Umbilical cord (tissue), 2 donors: Measurements from ENCODE around the gene RPS26. TPM values are rescaled to one million over a fixed set of nuclear protein-coding genes. Genes with fewer than 3 reads are reported as not detected.
"Not testable (repeated sequence)": the region's sequence is repeated elsewhere in the genome, so short reads cannot be mapped to it uniquely, and the experiment has no call there.

Experiments used
- DNase-seq: peaks from one replicate; pipeline ENCODE4 v3.0.0-alpha.2; 2015; ENCODE audit warnings: low spot score
- total RNA-seq: library from RNA; depleted of rRNA; stranded (reverse); fragments of >200 nt; gene quantifications from one replicate; pipeline ENCODE4 v1.2.3, GENCODE V29; 2014; ENCODE audit warnings: low replicate concordance; ENCODE audit not compliant: insufficient read depth

Gene RPS26
- total RNA-seq, 1 donor from 2014 or later = 76.8 TPM

- peak; percentile 30 for DNase-seq
Measured at GRCh38 chr12:56021889-56022497, 19.7 kb upstream of the RPS26 start.

GRCh38 chr12:56028511-56029165 is 13.1 kb upstream of the RPS26 start:
- DNase-seq = no peak

DNA sequence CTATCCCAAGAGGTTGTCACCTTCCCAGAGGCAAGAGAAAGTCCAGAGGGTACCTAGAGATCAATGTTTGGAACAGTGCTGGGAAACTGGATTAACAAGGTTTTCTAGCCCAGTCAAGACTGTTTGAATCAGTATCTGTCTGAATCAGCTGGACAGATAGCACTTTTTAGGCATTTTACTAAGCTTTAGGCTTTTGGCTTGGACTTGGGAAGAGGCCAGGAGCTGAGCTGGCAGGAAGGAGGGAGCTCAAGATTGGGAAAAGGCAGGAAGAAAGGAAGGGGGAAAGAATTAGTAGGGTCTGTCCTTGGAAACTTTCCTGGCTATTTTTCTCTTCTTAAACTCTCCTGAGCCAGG is 12.6 kb upstream of the RPS26 start:
- DNase-seq = peak; percentile 93

DNA sequence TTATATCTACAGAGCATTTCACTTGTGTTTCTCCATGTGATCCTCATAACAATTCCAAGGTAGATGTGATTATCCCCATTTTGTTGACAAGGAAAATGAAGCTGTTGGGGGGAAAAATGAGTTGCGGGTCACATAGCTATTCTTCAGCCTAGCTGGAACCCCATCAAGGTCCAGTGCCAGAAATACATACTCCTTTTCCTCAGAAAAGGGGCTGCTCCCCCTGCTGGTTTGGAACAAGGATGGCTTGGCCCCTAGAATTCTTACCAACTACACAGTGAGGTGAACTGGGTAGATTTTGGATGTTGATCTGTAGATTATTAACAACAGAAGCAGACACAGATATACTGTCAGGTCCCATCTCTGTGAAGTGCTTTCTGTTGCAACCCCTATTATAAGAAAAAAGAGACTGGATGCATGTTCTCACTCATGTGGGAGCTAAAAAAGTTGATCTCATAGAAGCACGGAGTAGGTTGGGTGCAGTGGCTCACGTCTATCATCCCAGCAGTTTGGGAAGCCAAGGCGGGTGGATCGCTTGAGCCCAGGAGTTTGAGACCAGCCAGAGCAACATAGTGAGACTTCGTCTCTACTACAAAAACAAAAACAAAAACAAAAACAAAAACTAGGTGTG is 11.9 kb upstream of the RPS26 start:
- peak; percentile 73 for DNase-seq

DNA sequence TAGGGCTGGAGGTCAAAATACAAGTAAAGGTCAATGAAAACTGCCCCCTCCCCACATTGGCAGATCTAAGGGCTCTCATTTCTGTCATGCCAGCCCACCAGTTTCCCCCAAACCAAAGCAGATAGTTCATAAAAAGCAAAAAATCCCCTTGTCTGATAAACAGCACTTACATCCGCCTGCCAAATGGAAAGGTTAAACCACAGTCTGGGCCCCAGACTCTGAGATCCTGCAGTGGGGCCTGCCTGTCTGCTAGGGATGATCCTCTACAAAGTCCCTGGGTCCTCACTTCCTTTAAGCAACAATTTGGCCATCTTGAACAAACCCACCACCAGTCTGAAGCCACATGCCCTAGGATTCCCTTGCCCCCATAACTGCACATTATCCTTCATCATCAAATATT is 9.7 kb upstream of the RPS26 start:
- no peak for DNase-seq

DNA sequence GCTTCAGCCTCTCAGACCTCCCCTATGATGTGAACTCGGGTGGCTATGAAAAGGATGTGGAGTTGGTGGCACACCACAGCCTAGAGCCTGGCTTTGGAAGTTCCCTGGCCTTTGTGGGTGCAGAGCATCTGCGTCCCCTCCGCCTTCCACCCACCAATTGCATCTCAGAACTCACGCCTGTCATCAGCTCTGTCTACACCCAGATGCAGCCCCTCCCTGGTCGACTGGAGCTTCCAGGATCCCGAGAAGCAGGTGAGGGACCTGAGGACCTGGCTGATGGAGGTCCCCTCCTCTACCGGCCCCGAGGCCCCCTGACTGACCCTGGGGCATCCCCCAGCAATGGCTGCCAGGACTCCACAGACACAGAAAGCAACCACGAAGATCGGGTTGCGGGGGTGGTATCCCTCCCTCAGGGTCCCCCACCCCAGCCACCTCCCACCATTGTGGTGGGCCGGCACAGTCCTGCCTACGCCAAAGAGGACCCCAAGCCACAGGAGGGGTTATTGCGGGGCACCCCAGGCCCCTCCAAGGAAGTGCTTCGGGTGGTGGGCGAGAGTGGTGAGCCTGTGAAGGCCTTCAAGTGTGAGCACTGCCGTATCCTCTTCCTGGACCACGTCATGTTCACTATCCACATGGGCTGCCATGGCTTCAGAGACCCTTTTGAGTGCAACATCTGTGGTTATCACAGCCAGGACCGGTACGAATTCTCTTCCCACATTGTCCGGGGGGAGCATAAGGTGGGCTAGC is 7.0 kb upstream of the RPS26 start:
- no peak for DNase-seq

GRCh38 chr12:56037161-56037560 is 4.6 kb upstream of the RPS26 start:
- no peak for DNase-seq

- DNase-seq = no peak
Measured at GRCh38 chr12:56038022-56038655, 3.6 kb upstream of the RPS26 start.

- no peak for DNase-seq
Measured at GRCh38 chr12:56040151-56040550, 1.6 kb upstream of the RPS26 start.

DNA sequence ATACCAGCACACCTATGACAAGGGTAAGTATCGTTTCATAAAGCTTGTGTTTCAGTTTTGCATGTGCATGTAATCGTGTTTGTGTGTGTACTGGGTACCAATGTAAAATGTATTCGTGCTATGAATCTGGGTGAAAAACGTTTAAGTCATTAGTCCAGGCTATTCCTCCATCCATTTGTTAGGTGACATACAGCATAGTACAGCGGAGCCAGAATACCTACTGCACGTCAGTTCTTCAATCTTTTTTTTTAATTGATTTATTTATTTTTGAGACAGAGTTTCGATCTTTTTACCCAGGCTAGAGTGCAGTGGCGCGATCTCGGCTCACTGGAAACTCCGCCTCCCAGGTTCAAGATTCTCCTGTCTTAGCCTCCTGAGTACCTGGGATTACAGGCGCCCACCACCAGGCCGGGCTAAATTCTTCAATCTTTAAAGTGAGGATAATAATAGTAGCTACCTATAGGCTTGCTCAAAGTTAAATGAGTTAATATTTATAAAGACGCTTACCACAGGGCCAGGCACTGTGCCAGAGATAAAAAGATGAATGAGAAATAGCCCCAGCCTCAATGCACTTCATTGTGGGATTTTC is 661 bp upstream of the RPS26 start:
- DNase-seq = no peak

GRCh38 chr12:56042430-56042813 is 704 bp downstream of the RPS26 start:
- DNase-seq = not testable (repeated sequence)

DNA sequence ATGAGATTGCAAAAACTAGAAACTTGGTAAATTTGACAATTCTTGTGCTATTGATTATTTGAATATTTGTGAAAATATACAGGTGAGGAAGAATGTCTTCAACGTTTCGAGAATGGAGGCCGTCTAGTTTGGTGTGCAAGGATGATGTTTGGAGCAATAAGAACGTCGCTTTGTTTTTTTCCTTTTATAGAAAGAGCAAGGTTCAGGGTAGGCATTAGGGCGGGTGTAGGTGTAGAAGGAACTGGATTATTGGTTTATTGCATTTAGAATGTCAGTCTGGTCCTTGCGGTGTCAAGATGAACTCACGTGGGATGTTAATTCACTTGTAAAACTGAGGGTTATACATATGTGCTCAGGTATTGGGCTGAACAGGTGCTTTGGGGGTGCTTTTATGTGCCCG is 1.1 kb downstream of the RPS26 start:
- no peak for DNase-seq

DNA sequence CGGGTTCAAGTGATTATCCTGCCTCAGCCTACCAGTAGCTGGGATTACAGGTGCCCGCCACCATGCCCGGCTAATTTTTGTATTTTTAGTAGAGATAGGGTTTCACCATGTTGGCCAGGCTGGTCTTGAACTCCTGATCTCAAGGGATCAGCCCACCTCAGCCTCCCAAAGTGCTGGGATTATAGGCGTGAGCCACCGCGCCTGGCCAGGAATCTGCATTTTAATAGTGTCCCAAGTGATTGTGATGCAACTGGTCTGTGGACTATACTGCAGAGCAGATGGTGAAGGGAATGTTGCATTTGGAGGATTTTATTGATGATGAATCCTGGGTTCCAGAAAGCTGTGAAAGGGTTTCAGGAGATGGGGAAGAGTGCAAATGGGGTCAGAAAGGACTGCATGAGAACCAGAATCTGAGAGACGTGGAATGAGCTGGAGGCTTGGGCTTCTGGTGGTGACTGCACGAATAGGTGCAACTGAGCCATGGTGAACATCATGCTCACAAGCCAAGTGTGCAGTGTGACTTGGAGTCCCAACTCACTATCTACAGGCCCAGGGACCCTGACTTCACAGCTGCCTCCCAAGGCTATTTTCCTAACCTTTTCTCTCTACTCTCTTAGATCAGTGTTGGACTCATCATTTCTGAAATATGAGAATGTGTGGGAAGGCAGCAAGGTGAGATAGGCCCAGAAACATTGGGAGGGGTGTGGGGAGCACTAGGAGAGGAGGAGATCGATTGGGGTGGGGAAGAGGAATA is 4.5 kb downstream of the RPS26 start:
- DNase-seq = no peak

GRCh38 chr12:56053407-56053893 is 11.7 kb downstream of the RPS26 start:
- DNase-seq = no peak

- DNase-seq = not testable (repeated sequence)
Measured at GRCh38 chr12:56059964-56060363, 18.2 kb downstream of the RPS26 start.

- DNase-seq = no peak
Measured at GRCh38 chr12:56061982-56062381, 20.3 kb downstream of the RPS26 start.

GRCh38 chr12:56062996-56063395 is 21.3 kb downstream of the RPS26 start:
- DNase-seq = no peak

- DNase-seq = no peak
Measured at GRCh38 chr12:56071648-56072047, 29.9 kb downstream of the RPS26 start.

DNA sequence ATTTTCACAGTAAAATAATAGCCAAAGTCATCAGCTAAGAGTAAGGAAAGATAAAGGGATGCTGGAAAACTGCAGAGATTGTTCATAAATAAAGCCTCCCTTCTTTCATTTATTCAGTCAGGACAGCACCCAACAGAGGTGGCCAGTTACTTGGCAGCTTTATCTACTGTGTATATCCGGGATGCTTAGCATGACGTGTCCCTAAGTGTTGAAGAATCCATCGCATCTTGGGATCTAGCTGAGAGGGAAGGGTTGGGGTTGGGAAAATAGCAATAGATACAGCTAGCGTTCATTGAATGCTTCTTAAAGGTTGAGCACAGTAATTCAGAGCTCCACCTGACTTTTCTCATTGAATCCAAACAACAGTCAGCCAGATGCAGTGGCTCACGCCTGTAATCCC is 32.7 kb downstream of the RPS26 start:
- DNase-seq = no peak

DNA sequence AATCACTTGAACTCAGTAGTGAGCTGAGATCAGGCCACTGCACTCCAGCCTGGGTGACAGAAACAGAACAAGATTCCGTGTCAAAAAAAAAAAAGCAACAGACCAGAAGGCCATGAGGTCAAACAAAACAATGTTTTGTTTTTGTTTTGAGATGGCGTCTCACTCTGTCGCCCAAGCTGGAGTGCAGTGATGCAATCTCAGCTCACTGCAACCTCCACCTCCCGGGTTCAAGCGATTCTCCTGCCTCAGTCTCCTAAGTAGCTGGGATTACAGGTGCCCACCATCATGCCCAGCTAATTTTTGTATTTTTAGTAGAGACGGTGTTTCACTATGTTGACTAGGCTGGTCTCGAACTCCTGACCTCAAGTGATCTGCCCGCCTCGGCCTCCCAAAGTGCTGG is 36.2 kb downstream of the RPS26 start:
- DNase-seq = not testable (repeated sequence)

DNA sequence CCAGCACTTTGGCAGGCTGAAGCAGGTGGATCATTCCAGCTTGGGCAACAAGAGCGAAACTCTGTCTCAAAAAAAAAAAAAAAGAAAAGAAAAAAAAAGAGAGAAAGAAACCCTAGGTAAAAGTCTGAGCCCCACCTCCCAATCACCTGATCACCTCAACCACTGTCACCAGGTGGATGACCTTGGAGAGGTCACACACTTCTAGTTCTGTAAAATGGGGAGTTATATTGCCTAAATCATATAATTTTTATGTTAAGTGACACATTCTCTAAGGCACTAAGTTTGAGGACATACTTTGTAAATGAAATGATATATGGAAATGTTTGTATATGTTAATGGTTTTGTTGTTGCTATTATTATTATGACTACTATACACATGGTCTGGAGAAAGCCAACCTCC is 36.7 kb downstream of the RPS26 start:
- no peak for DNase-seq
